Activated T-cell treated with anti-CD3 and anti-CD28 coated beads, Interleukin-2, amount 50 U/mL, for 72 hours (primary cell): ENCODE measurements around the gene COQ8B. TPM values are rescaled to one million over a fixed set of nuclear protein-coding genes. Genes with fewer than 3 reads are reported as not detected.

Experiments used
- total RNA-seq, 2 donors: library from RNA; stranded (reverse); gene quantifications; one replicate each; pipeline ENCODE4 v1.2.3, GENCODE V29; 2022

The COQ8B gene
- total RNA-seq, 2 donors from 2014 or later: 45.4 to 58.6 TPM

Other genes starting within 250 kb of the COQ8B start
- gene SPTBN4, start 249.9 kb downstream of the COQ8B start, total RNA-seq: 1 to 10 TPM; 2.2 to 4.8 TPM
- gene SHKBP1, start 140.0 kb downstream of the COQ8B start, total RNA-seq: 100 to 1,000 TPM; 145 to 152 TPM
- 100 to 1,000 TPM; 164 to 195 TPM for gene LTBP4, start 115.5 kb downstream of the COQ8B start, total RNA-seq
- gene NUMBL, start 26.2 kb downstream of the COQ8B start, total RNA-seq: 10 to 100 TPM; 16.1 to 18.6 TPM
- 10 to 100 TPM; 14.4 to 15.1 TPM for gene ITPKC, start 226 bp upstream of the COQ8B start, total RNA-seq
- gene ACTMAP, start 33.6 kb upstream of the COQ8B start, total RNA-seq: 10 to 100 TPM; 32.8 to 45.1 TPM
- gene SNRPA, start 34.3 kb upstream of the COQ8B start, total RNA-seq: 100 to 1,000 TPM; 201 to 290 TPM
- 1 to 10 TPM in 1 of 2 donors, under 1 TPM in 1; 0.97 to 1.1 TPM for gene MIA, start 58.6 kb upstream of the COQ8B start, total RNA-seq
- 10 to 100 TPM; 44.4 to 45.7 TPM for gene RAB4B, start 61.4 kb upstream of the COQ8B start, total RNA-seq
- gene EGLN2, start 82.3 kb upstream of the COQ8B start, total RNA-seq: 10 to 100 TPM; 90.5 to 91.8 TPM
- not detected for gene CYP2A6, start 133.6 kb upstream of the COQ8B start, total RNA-seq
- not detected for gene CYP2A7, start 165.3 kb upstream of the COQ8B start, total RNA-seq